HPDE6-E6E7 (cell line): ENCODE data around the gene EPHA8.

Source experiments
- DNase-seq: peaks from one replicate; pipeline ENCODE4 v3.0.0; 2011; ENCODE audit warnings: missing footprints; ENCODE audit errors: extremely low spot score

The EPHA8 gene

DNA sequence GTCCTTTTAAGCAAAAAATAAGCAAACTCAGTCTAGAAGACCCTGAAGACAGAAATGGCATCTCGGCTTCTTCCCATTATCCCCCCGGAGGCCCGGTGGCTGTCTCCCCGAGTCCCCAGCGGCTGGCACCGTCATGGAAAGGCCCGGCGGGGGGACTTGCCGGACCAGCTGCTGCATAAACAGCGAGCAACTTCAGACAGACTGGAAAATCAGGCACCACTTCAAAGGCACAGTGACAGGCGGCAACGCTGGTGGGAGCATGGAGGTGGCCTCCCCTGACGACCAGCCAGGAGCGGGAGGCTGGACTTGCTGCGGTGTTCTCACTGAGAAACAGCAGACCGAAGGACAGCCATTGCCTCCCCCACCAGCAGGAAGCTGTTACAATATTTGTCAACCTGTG is 54.8 kb downstream of the EPHA8 start:
- no peak for DNase-seq

DNA sequence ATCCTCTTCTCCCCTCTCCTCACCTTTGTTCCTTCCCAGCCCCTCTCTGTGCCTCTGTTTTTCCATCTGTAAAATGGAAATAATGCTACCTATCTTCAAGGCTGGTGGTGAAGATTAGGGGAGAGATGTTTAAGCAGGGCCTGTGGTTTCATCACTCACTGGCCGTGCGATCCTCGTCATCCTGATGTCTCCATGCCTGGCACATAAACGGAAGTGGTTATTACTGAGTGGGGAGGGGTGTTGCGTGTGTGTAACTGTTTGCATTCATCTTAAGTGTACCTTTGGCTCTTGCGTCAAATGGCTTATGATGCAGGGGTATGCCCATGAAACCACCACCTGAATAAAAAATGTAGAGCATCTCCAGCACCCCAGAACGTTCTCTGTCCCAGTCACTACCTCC is 56.0 kb downstream of the EPHA8 start:
- no peak for DNase-seq

DNA sequence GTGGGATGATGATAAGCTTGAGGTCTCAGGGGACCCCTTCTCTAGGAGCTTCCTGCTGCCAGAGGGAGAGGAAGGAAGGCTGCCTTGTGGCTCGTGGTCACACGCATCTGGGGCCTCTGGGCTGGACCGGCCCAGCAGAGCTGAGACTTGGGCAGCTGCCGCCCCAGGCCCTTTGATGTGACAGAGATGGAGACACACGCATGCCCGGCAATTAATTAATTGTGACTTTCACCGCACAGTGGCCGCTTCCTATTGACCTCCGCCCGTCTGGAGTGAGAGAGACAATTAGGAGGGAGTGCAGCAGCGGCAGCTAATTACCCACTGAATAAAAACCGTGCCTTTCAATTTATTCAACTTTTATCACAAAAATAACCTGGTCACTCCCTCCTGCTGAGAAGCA is 56.5 kb downstream of the EPHA8 start:
- DNase-seq, result no peak

DNA sequence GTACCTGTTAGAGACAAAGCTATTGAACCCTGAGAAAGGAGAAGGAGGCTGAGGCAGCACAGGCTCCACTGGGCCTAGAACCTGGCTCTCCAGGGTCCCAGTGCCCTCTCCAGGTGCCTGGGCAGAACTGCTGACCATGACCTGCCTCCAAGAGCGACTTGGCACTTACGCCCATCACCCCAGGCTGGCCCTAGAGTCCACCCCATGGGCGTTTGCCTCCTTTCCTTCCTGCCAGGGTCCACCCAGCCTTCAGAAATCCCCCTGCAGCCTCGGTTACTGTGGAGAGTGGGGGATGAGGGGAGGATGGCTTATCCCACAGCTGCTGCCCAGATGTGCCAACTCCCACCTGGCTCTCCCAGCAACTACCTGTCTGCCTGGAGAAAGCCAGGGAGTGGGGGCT is 58.5 kb downstream of the EPHA8 start:
- no peak for DNase-seq

DNA sequence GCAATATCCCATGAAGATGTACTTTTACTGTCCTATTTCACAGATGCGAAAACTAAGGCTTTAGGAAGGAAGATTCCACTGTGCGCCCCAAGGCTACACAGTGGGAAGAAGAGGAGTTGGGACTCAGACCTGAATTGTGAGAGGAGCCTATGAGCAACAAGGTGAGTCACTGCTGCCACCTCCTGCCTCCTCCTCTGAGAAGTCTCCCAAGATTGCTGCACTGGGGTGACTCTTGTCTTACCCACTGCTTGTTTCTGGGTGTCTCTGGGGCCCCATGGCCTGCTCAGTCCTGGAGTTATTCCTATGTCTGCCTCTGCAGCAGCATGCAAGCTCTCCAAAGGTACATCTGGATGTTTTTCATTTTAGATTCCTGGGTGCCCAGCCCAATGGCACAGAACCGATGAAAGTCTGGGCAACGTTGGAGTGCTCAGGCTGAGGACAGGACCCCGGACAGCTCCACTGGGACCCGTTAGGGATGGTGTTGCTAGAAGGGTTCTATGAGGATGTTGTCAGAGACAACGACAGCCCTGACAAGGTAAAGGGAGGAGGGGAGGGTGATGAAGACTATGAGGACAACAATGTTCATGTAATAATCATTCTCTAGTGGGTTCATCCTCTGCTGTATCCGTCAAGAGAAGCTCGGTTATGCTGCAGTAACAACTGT is 62.1 kb downstream of the EPHA8 start:
- DNase-seq, result no peak

DNA sequence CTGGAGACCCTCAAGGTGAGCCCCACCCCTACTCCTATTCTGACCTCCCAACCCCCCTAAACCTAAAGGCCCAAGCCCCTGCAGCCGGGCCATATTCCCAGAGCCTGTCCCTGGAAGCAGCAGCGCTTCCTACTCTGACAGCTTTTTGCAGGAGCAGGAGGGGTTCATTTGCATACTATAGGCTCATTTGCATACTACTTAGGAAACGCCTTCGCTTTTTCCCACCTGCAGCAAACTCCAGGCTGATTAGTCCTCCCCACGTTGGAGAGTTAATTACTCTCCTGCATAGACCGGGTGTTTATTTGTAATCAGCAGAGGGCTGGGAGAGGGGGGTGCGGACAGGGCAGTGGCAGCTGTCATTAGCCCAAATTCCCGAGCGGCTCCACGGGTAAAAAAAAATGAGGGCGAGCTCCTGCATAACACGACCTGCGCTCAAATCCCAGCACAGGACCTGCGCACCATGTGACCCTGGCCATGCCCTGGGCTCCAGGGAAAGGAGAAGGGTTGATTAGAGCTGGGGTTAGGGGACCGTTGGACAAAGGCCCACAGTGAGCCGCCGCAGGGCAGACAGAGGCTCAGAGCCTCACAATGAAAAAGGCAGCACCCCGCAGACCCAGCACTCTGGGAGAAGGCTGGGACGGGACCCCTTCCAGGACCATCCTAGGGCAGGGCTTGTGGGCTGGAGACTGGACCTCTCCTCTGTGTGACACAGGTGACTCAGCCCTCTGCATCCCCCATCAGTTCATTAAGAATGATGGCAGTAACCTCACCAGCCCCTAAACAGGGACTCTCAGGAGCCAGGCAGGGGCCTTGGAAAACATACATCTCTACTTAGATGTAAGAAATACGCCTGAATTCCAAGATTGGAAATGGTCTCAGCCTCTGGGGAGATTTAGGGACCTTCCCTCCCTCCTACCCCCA is 63.2 kb downstream of the EPHA8 start:
- DNase-seq, result no peak

DNA sequence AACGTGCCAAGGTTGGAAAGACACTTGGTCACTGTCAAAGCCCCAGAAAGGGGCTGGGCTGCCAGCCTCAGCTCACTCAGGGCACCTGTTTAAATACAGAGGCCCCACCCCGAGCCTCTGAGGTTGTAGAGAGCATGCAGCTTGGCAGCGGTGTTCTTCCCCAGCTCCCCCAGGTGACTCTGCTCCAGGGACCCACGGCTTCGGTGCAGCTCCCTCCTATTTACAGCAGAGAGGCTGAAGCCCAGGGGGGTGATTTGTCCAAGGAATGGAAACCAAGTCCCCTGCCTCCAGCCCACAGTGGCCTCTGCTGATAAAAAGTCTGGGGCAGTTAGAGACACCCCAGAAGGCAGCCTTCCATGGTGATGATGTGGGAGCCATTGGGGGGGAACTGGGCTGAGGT is 64.0 kb downstream of the EPHA8 start:
- no peak for DNase-seq

DNA sequence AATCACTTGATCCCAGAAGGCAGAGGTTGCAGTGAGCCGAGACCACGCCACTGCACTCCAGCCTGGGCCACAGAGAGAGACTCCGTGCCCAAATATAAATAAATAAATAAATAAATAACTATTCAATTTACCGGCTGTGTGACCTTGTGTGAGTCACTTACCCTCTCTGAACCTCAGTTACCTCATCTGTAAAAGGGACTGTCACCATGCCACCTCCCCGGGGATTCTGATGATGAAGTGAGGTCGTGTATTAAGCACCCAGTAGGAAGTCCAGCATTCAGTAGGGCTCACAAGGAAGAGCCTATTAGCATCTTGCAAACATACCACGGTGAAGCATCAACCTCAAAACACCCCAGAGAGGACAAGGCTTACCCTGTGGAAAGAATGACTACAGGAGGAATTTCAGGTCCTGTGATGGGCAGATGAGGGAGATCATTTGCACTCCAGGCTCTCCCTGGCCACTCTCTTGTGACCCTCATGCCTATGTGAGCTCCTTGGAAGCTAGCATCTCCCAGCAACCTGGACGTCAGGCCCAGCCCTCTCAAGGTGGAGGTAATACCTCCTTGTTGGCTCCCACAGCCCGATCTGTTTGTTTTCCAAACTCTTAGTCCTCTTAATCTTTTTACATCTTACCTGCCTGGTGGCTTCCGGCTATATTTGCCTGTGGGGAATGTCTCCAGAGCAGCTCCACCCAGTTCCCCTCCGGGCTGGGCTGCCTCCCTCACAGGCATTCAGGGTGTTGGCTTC is 65.6 kb downstream of the EPHA8 start:
- no peak for DNase-seq

DNA sequence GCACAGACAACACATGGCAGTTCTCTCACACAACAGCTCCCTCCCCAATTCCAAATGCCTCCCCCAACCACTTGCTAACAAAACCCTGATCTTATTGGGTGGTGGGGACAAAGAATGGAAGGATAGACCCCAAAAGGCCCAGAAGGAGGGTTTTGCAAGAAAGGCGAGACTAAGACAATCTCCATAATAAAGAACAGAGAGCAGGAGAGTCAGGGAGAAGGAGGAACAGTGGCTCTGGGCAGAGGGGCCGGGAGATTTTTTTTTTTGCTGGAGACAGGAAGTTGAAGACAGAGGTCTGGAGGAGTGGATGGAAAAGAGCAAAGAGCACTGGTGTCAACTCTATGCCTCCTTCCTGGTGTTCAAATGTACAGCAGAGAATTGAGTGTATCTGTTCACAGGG is 66.6 kb downstream of the EPHA8 start:
- DNase-seq, result no peak

DNA sequence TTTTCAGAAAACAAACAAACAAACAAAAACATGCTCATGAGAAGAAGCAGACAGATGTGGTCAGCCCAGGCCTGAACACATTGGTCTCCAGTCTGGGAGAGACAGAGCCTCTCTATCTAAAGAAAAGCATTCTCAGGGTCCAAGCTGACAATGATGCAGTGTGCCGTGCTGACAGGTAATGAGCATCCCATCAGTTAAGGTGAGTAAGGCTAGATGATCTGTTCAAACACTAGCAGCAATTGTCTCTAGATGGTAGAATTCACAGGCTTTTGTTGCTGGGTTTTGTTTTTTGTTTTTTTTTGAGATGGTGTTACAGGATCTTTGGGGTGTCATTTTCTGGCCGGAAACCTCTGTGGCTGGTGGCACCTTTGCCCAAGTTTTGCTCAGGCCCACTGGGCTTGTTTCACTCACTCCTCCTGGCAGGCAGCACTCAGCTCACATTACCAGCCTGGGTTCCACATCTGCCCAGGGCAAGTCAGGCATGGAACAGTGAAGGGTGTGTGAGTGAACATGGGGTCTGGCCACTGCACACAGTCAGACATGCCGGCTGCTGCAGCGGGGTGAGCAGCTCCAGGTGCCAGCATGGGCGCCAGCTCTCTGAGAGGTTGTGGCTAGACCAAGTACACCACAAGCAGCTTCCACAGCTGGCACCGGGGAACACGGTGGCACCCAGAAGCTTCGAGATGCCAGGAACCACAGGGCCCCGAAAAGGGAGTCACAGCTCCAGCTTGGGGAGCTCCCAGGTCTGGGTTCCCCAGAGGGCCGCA is 70.6 kb downstream of the EPHA8 start:
- DNase-seq, result no peak

DNA sequence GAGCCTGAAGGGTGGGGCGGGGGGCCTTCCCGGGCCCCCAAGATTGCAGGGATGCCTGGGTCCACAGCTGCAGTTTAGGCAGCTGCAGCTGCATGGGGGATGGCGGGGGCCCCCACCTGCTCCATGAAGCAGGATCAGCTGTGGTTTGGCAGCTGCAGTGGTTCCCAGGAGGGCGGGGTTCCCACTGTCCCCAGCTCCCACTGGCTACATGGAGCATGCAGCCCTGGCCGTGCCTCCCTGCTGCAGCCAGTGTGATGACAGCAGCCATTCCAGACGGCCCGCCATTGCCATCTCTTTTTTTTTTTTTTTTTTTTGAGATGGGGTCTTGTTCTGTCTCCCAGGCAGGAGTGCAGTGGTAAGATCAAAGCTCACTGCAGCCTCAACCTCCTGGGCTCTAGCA is 72.1 kb downstream of the EPHA8 start:
- DNase-seq, result no peak

DNA sequence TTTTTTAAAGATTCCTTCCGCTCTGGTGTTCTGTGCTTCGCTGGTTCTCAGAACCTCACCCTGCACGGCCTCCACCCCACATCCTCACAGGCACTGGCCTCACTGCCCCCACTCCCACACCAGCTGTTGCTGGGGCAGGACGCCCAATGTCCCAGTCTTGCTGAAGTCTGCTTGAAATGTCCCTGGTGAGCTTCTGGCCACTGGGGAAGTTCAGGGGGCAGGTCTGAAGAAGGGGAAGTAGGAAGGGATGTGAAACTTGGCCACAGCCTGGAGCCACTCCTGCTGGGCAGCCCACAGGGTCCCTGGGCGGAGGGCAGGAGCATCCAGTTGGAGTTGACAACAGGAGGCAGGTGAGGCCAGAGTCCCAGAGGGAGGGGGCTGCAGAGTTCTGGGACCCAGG is 73.1 kb downstream of the EPHA8 start, which contains the start of gene C1QA:
Gene C1QA, plus strand, starts transcription at position 276 of the 400 bp plus-strand sequence. CDS start 989 bp downstream, outside the sequence.
- no peak for DNase-seq

DNA sequence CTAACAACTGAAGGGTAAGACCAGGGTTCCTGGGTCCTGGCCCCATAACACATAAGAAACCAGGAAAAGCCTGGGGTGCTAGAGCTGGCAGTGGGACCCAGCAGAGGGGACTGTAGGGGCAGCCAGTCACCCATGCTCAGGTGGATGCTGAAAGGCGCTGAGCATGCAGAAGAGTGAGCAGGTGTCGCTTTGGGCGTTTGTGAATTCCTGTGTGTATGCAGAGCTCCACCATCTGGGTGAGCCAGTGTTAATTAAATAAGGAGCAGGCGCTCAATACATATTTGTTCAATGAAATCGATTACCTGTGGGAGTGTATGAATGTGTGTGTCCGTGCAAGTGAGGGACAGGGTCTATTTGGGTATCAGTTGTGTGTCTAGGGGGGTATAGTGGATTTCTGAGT is 73.6 kb downstream of the EPHA8 start:
- DNase-seq, result no peak

DNA sequence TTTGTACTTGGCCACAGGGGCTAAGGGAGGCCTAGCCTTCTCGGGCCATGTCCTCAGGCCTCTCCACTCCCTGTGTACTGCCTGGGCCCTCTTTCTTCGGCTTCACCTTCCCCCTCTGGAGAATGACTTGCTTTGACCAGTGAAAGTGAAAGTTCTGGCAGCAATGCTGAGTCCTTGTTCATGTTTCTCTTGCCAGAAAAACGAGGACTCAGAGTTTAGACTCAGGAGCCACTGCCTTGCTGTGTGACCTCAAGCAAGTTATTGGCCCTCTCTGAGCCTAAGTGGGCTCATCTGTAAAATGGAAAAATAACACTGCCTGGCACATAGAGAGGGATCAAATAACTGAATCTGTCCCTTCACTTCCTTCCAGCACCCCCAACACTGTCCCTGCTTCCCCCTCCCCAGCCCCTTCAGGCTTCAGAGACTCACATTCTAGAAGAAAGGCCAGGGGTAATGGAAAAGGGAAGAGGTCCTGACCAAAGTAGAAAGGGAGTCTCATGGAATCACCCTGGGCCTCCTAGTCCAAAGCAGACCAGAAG is 74.7 kb downstream of the EPHA8 start:
- no peak for DNase-seq

DNA sequence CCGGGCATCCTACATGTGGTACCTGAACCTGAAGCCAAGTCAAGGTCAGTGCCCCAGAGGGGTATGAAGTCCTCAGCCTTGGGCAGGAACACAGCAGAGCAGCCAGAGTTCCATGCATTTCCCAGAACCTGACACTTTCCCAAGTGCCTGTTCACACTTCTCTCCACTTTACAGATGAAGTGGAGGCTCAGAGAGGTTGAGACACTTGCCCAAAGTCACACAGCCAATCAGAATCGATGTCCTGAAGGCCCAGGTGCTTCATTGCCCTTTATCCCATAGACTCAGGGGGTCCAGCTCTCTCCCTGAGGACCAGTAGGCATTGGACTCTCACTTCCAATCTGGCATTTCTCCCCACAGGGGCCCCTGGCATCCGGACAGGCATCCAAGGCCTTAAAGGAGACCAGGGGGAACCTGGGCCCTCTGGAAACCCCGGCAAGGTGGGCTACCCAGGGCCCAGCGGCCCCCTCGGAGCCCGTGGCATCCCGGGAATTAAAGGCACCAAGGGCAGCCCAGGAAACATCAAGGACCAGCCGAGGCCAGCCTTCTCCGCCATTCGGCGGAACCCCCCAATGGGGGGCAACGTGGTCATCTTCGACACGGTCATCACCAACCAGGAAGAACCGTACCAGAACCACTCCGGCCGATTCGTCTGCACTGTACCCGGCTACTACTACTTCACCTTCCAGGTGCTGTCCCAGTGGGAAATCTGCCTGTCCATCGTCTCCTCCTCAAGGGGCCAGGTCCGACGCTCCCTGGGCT is 75.4 kb downstream of the EPHA8 start:
- no peak for DNase-seq

DNA sequence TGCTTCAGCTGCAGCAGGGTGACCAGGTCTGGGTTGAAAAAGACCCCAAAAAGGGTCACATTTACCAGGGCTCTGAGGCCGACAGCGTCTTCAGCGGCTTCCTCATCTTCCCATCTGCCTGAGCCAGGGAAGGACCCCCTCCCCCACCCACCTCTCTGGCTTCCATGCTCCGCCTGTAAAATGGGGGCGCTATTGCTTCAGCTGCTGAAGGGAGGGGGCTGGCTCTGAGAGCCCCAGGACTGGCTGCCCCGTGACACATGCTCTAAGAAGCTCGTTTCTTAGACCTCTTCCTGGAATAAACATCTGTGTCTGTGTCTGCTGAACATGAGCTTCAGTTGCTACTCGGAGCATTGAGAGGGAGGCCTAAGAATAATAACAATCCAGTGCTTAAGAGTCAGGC is 76.0 kb downstream of the EPHA8 start:
- DNase-seq, result no peak

DNA sequence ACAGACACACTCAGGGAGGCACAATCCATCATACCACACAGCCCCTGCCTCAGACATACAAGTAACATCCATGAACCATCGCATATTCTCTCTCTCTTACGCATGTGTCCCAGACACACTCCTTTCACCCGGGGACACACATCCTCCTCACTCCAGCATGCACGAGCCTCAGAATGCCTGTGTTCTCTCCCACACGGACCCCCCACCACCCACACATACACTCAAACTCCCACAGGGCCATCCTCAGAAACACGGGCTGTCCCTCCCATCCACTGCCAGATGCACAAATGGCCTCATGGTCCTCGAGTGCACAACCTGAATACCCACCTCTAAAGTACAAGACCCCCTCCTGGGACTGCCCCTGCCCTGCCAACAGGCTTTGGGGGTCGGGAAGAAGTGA is 78.0 kb downstream of the EPHA8 start:
- no peak for DNase-seq

DNA sequence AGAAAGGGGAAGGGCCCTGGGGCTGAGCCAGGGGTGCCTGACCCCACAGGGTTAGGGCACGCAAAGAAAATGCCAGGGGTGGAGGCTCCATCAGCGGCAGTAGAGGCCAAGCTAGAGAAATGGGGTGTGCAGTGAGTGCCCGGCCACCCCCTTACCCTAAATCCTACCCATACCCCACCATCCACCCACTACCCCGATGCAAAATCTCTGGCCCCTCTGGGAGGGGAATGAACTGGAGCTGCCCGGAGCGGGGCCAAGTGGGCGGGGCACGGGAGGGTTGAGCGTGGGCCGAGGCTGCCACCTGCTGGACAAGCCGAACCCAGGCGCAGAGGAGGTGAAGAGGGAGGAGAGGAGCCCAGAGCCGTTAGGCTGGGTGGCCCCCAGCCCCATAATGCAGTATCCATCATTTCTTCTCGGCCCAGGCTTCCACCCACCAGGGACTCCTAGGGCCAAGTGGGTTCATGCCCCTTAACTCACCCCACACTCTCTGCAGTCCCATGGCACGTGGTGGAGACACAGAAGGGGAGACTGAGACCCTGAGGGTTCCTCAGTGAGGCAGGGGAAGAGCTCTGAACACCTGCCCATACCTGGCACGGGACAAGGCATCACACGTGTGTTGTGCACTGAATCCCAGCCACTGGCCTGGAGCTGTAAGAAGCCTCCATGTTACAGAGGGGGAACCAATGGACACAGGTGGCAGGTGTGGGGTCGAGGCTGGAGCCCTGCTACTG is 78.8 kb downstream of the EPHA8 start:
- DNase-seq, result peak; percentile 63

DNA sequence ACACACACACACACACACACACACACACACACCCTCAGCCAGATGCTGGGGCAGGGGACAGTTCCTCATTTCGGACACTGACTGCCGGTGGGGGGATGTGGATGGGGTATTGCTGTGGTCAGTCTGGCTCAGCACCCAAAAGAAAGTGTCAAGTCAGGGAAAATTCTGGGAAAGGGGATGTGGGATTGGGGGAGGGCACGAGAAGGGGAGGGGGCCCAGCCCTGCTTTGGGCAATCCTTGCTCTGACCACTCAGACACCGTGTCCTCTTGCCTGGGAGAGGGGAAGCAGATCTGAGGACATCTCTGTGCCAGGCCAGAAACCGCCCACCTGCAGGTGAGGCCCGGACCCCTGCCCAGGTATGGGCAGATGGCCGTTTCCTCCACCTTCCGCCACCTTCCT is 80.1 kb downstream of the EPHA8 start, which contains the start of gene C1QC:
Gene C1QC, plus strand, starts transcription at position 253 of the 400 bp plus-strand sequence. CDS start 391 bp downstream, outside the sequence.
- no peak for DNase-seq

DNA sequence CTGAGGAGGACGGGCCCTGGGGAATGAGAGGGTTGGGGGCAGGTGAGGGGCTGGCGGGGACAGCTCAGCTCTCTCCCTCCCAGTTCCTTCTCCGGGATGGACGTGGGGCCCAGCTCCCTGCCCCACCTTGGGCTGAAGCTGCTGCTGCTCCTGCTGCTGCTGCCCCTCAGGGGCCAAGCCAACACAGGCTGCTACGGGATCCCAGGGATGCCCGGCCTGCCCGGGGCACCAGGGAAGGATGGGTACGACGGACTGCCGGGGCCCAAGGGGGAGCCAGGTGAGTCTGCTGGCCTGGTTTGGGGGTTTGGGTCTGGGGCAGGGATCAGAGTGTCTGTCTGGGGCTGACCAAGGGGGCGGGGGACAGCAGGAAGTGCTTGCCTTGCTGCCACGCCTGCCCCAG is 80.6 kb downstream of the EPHA8 start:
- DNase-seq, result no peak
